ENCODE measurements around the gene VSTM4. TPM values are rescaled to one million over a fixed set of nuclear protein-coding genes. Genes with fewer than 3 reads are reported as not detected.

Gene VSTM4
- polyA plus RNA-seq, 1 of the 3 experiments (the other 2 are of a cell fraction): 0.39 TPM

DNA sequence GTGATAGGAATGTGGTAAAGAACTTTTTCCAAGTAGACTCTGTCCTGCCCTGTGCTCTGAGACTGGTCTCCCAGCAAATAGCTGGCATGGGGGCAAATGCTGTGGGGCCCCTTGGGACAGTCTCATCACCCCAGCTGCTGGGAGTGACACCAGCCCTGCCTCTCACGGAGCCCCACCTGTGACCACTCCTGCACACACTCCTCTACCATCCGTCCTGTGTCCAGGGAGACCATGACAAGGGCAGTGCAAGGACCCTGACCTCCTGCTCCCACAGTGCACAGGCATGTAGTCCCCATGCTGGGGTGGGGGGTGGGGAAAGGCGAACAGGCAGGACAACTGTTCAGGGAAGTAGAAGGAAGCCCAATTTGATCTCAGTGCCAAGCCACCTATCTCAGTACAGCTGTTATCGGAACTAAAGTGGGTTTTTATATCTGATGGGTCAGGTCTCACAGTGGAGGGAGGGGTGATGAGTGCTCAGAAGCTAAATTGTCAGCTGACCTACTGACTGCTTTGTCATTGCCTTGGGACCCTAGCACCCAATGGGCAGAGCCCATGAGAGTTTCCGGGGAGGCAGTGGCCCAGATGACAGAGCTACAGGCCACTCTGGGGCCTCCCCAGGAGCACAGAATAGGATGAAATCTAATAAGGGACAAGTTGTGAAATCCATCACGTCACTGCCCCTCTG is 24.5 kb downstream of the VSTM4 start:
- no peak overlapping the region for H3K9ac ChIP-seq
- no peaks in the 10 kb centered on the region for H3F3A ChIP-seq (replicated peaks; ENCODE audit: insufficient read depth)
- ChIA-PET POLR2A (no interaction called here), CTCF (no interaction called here)
- H2AFZ ChIP-seq (ENCODE audit: low read depth): no peak overlapping the region
- H3K79me2 ChIP-seq (ENCODE audit: insufficient read depth): no peaks in the 10 kb centered on the region
- no peaks in the 10 kb centered on the region for H4K20me1 ChIP-seq (ENCODE audit: insufficient read depth)
- DNase-seq: no peak
- no peaks in the 10 kb centered on the region; a peak in 1 of 4 replicates for H3K4me1 ChIP-seq (ENCODE audit: control insufficient read depth in 1 of 2, insufficient read depth in 2 of 2, low read depth in 1 of 2, low read length in 1 of 2)
- WGBS (ENCODE audit: low lambda C conversion rate): 27% methylated on average over 6 of the region's 6 CpGs
- TF ChIP-seq CHD2 (IDR thresholded peaks at IDR 0.05; ENCODE audit: low read length, partially characterized antibody) (no peak), JUND (IDR thresholded peaks at IDR 0.05) (no peak), GATA2 (CRISPR knock-in tag; IDR thresholded peaks at IDR 0.05) (no peak)
- H3K4me3 ChIP-seq (ENCODE audit: low read depth in 2 of 2, low read length in 1 of 2): no peak overlapping the region
- H3K36me3 ChIP-seq (replicated peaks in 1 of 2; ENCODE audit: control insufficient read depth in 1 of 2, insufficient read depth in 2 of 2, low read length in 1 of 2): no peaks in the 10 kb centered on the region
- no peak overlapping the region for H3K4me2 ChIP-seq
- no peaks in the 10 kb centered on the region for H3K9me2 ChIP-seq
- no peaks in the 10 kb centered on the region for H3K9me3 ChIP-seq
- no peak overlapping the region for H3K27ac ChIP-seq (ENCODE audit: low read depth in 2 of 2, low read length in 1 of 2)
- H3K27me3 ChIP-seq (ENCODE audit: insufficient read depth): no peaks in the 10 kb centered on the region

- Histone ChIP-seq H4K20me1 (ENCODE audit: insufficient read depth) (no peaks in the 10 kb centered on the region), H3K27me3 (ENCODE audit: insufficient read depth) (no peaks in the 10 kb centered on the region), H3K36me3 (replicated peaks in 1 of 2; ENCODE audit: control insufficient read depth in 1 of 2, insufficient read depth in 2 of 2, low read length in 1 of 2) (no peaks in the 10 kb centered on the region), H3K9me3 (no peaks in the 10 kb centered on the region), H3K4me3 (ENCODE audit: low read depth in 2 of 2, low read length in 1 of 2) (no peak overlapping the region), H3K27ac (ENCODE audit: low read depth in 2 of 2, low read length in 1 of 2) (no peak overlapping the region), H2AFZ (ENCODE audit: low read depth) (no peak overlapping the region), H3K4me2 (no peak overlapping the region), H3F3A (replicated peaks; ENCODE audit: insufficient read depth) (no peaks in the 10 kb centered on the region), H3K79me2 (ENCODE audit: insufficient read depth) (no peaks in the 10 kb centered on the region), H3K4me1 (ENCODE audit: control insufficient read depth in 1 of 2, insufficient read depth in 2 of 2, low read depth in 1 of 2, low read length in 1 of 2) (no peaks in the 10 kb centered on the region; a peak in 1 of 4 replicates), H3K9ac (no peak overlapping the region), H3K9me2 (no peaks in the 10 kb centered on the region)
- ChIA-PET POLR2A (no interaction called here), CTCF (no interaction called here)
- TF ChIP-seq GABPA (IDR thresholded peaks at IDR 0.05; ENCODE audit: low read depth) (no peak), FOSL2 (IDR thresholded peaks at IDR 0.05; ENCODE audit: borderline replicate concordance, low read depth) (no peak), FOXJ3 (CRISPR knock-in tag; IDR thresholded peaks at IDR 0.05) (no peak), JUND (IDR thresholded peaks at IDR 0.05) (no peak), TCF12 (IDR thresholded peaks at IDR 0.05) (no peak), NFIC (IDR thresholded peaks at IDR 0.05; ENCODE audit: borderline replicate concordance) (no peak), USF2 (IDR thresholded peaks at IDR 0.05; ENCODE audit: borderline replicate concordance, low read depth, low read length) (no peak), RCOR1 (IDR thresholded peaks at IDR 0.05; ENCODE audit: low read length) (no peak), MXI1 (IDR thresholded peaks at IDR 0.05; ENCODE audit: low read depth, low read length) (no peak), TEAD4 (IDR thresholded peaks at IDR 0.05; ENCODE audit: borderline replicate concordance, insufficient read depth) (no peak), GATA2 (CRISPR knock-in tag; IDR thresholded peaks at IDR 0.05) (no peak), RXRA (IDR thresholded peaks at IDR 0.05; ENCODE audit: borderline replicate concordance, low read depth) (no peak), REST (IDR thresholded peaks at IDR 0.05; ENCODE audit: low read depth, low read length) (no peak), RFX5 (IDR thresholded peaks at IDR 0.05; ENCODE audit: low read length) (no peak), RAD21 (IDR thresholded peaks at IDR 0.05; ENCODE audit: low read length) (no peak), EP300 (IDR thresholded peaks at IDR 0.05; ENCODE audit: borderline replicate concordance in 1 of 2, low read depth in 1 of 2, low read length in 1 of 2) (no peak)
- TF ChIP-seq, protein P1, sequence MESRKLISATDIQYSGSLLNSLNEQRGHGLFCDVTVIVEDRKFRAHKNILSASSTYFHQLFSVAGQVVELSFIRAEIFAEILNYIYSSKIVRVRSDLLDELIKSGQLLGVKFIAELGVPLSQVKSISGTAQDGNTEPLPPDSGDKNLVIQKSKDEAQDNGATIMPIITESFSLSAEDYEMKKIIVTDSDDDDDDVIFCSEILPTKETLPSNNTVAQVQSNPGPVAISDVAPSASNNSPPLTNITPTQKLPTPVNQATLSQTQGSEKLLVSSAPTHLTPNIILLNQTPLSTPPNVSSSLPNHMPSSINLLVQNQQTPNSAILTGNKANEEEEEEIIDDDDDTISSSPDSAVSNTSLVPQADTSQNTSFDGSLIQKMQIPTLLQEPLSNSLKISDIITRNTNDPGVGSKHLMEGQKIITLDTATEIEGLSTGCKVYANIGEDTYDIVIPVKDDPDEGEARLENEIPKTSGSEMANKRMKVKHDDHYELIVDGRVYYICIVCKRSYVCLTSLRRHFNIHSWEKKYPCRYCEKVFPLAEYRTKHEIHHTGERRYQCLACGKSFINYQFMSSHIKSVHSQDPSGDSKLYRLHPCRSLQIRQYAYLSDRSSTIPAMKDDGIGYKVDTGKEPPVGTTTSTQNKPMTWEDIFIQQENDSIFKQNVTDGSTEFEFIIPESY (IDR thresholded peaks at IDR 0.05; ENCODE audit: borderline replicate concordance, low read depth): no peak
- TF ChIP-seq, protein P2, sequence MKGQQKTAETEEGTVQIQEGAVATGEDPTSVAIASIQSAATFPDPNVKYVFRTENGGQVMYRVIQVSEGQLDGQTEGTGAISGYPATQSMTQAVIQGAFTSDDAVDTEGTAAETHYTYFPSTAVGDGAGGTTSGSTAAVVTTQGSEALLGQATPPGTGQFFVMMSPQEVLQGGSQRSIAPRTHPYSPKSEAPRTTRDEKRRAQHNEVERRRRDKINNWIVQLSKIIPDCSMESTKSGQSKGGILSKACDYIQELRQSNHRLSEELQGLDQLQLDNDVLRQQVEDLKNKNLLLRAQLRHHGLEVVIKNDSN (IDR thresholded peaks at IDR 0.05; ENCODE audit: borderline replicate concordance, low read depth): no peak
- 25% methylated on average over 1 of the region's 1 CpG for WGBS (ENCODE audit: low lambda C conversion rate)
- no peak for DNase-seq
Observed at GRCh38 chr10:49090189-49090575, 25.1 kb downstream of the VSTM4 start.
